Hematopoietic multipotent progenitor cell treated with erythropoietin and hydrocortisone succinate and interleukin-3 and kit ligand, for 4 days (in vitro differentiated cells): ENCODE results near the gene RAD18.

Experiments used
- DNase-seq: peaks from one replicate; pipeline ENCODE4 v3.0.0-alpha.2; 2015

RAD18 gene

GRCh38 chr3:8984526-8984925 is 21.3 kb upstream of the RAD18 start:
- no peak for DNase-seq

- no peak for DNase-seq
Measured at GRCh38 chr3:8984081-8984480, 20.8 kb upstream of the RAD18 start.

DNA sequence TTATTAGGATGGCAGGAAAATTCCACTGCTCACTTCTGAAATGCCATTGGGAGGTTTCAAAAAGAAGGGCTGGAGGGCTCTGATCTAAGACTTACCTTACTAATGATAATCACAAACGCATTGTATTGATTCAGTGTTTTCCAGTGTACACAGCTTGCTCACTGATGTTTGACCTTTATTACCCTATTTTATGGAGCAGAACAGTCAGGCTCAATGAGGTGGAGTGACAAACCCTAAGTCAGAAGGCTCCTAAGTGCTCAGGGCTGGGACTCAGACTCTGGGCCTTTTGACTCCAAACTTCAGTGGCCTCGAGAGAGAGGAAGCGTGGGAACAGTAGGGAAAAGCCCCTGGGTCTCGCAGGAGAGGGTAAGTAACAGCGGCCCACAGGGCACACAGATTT is 20.3 kb upstream of the RAD18 start:
- no peak for DNase-seq

DNA sequence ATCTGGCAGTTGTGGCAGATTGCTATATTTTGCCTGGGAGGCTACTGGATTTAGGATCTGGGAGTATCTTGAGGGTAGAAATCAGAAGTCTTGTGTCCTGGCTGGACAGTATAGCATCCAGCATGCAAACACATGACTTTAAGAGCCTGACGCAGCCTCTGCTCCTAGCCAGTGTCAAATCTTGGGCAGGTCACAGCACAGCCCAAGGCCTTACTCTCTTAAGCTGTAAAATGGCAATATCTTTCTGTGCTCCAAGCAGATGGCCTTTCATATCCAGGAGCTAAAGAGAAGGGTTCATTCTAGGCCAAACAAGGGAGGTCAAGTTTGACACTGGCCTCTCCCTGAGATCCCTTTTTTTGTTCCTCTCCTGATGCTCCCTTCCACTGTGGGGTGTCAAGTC is 19.8 kb upstream of the RAD18 start:
- no peak for DNase-seq

GRCh38 chr3:8982509-8982908 is 19.2 kb upstream of the RAD18 start:
- DNase-seq: no peak

GRCh38 chr3:8981700-8982099 is 18.4 kb upstream of the RAD18 start:
- no peak for DNase-seq

GRCh38 chr3:8981296-8981695 is 18.0 kb upstream of the RAD18 start:
- no peak for DNase-seq

GRCh38 chr3:8980756-8981257 is 17.5 kb upstream of the RAD18 start:
- DNase-seq: no peak

- DNase-seq: no peak
Measured at GRCh38 chr3:8979262-8979661, 16.0 kb upstream of the RAD18 start.

DNA sequence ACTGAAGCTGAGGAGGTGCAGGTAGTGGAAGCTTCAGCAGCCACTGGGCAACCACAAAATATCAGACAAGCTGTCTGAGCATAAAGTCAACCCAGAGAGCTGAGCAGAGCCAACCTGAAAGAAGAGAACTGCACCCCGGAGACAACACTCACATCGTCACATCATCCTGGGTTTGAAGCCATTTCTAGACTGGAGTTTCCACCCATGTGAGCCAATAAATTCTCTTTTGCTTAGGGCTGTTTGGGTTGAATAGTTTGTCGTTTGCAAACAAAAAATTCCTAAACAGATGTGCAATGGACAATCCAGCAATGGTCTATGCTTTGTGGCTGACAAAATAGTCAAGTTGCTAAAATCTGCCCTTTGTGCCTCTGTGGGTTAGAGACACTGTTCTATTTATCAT is 15.3 kb upstream of the RAD18 start:
- no peak for DNase-seq

DNA sequence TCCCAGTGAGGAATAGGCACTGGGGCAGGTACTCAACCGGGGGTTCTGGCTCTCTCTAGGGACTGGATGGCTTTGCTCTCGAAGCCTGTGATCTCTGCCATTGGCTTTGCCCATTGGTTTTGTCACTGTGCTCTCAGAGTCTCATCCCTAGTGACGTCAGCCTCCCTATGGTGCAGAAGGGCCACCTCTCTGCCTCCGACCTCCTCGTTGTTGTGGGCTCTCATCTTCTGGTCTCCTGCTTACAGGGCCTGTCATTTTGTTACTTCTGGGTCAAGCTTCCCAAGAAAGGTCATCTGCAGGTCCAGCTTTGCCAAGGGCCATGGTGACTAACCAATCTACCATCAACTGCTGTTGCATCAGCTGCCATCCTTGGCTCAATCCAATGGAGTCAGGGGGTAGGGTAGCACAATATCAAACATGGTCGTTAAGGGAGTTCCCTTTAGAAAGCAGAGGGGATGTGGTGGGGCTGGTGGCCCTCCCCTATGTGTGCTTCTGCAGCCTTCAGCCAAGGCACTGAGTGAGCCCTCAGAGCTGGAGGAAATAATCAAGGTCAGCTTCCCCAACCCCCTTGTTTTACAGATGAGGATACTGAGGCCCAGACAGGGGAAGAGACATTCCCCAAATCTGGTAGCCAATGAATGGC is 13.4 kb upstream of the RAD18 start:
- DNase-seq: no peak

GRCh38 chr3:8975081-8976020 is 12.1 kb upstream of the RAD18 start:
- DNase-seq: no peak

- DNase-seq: no peak
Measured at GRCh38 chr3:8974458-8974857, 11.2 kb upstream of the RAD18 start.

DNA sequence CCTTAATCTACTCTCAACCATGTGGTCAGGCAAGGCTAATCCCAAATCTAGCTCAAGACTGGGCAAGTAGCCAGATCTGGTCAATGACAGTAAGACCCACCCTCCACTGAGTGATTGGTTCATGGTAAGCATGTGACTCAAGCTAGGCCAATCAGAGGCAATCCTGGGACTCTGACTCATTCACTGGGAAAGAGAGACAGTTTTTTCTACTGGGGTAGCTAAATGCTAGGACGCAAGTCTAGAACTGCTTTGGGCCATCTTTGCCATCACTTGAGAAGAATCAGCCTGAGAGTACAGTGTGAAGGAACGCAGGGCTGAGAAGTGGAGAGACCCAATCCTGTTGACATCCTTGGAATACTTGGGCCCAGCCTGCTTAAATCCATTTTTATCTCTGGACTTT is 9.4 kb upstream of the RAD18 start:
- peak; percentile 74 for DNase-seq

GRCh38 chr3:8970971-8971589 is 7.8 kb upstream of the RAD18 start:
- peak; percentile 82 for DNase-seq

GRCh38 chr3:8969241-8969640 is 6.0 kb upstream of the RAD18 start:
- no peak for DNase-seq

GRCh38 chr3:8968375-8968882 is 5.2 kb upstream of the RAD18 start:
- DNase-seq: no peak

- no peak for DNase-seq
Measured at GRCh38 chr3:8967553-8967952, 4.3 kb upstream of the RAD18 start.

DNA sequence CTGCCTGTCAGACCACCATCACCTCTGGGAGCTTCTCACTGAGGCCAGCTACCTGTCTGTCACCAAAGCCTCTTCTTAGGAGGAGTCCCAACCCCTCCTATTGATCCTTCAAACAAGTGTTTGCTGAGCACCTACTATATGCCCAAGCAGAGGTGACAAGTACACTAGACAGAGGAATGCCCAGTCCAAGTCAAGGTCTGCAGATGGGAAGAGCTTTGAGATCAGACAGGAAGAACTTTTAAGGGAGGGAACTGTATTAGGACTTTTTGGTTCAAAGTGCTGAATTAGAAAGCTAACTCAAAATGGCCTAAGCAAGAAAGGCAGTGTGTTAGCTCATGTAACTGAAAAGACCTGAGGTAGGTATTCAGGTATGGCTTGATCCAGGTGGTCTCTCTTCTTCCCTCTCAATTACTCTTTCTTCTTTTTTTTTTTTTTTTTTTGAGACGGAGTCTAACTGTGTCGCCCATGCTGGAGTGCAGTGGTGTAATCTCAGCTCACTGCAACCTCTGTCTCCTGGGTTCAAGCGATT is 3.6 kb upstream of the RAD18 start:
- DNase-seq: no peak

DNA sequence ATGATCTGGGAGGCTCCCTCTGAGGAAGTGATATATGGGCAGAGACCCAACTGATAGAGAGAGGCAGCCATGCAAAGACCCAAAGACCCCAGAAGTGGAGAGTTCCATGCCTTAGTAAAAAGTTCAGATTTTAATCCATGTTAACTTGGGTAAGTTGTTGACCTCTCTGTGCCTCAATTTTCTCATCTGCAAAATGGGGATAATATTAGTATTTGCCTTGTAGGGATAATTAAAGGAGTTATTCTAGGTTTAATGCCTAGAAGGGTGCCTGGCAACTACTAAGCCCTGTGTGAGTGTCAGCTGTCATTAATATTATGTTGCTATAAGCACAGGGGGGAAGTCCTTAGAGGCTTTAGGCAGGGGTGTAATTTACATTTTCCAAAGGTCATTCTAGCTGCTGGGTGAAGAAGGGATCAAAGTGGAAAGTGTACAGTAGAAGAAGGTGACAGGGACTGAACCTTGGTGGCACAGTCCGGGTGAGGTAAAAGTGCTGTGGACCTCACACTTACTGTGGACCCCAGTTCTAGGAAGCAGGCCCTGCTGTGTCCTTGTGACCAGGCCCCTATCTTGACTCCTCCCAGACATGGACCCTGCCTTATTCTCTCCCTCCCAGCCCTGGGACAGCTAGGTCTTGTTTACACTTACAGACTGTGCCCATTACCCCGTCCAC is 3.0 kb upstream of the RAD18 start:
- DNase-seq: no peak

- no peak for DNase-seq
Measured at GRCh38 chr3:8964436-8965370, 1.4 kb upstream of the RAD18 start.
